ENCODE measurements around the gene GALNT14.

DNA sequence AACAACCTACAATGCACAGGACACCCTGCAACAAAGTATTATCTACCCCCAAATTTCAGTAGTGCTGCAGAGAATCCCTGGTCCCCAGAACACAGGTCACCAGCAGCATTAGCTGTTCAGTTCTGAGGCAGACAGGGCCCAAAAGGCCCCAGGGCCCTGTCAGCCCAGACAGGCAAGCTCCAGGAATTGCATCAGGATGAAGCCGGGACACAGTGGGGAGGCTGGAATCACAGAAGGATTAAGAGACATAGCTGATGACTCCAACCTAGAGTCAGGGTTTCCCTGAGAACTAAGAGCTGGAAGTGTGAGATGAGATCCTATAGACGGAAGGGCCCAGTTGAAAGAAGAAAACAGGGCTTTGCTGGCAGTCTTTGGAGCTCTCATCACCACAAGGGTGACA, 148.1 kb downstream of the GALNT14 start:
- TF ChIP-seq, protein P1, sequence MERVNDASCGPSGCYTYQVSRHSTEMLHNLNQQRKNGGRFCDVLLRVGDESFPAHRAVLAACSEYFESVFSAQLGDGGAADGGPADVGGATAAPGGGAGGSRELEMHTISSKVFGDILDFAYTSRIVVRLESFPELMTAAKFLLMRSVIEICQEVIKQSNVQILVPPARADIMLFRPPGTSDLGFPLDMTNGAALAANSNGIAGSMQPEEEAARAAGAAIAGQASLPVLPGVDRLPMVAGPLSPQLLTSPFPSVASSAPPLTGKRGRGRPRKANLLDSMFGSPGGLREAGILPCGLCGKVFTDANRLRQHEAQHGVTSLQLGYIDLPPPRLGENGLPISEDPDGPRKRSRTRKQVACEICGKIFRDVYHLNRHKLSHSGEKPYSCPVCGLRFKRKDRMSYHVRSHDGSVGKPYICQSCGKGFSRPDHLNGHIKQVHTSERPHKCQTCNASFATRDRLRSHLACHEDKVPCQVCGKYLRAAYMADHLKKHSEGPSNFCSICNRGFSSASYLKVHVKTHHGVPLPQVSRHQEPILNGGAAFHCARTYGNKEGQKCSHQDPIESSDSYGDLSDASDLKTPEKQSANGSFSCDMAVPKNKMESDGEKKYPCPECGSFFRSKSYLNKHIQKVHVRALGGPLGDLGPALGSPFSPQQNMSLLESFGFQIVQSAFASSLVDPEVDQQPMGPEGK (CRISPR knock-in tag; IDR thresholded peaks at IDR 0.05; ENCODE audit: borderline replicate concordance): no peak
- no peak for TF ChIP-seq SNAI2 (CRISPR knock-in tag; IDR thresholded peaks at IDR 0.05)
- no peak for TF ChIP-seq ZNF8 (CRISPR knock-in tag; IDR thresholded peaks at IDR 0.05)
- no peak for TF ChIP-seq RARB (CRISPR knock-in tag; IDR thresholded peaks at IDR 0.05)
- TF ChIP-seq BACH2 (CRISPR knock-in tag; IDR thresholded peaks at IDR 0.05; ENCODE audit: borderline replicate concordance): no peak
- TF ChIP-seq, protein P2, sequence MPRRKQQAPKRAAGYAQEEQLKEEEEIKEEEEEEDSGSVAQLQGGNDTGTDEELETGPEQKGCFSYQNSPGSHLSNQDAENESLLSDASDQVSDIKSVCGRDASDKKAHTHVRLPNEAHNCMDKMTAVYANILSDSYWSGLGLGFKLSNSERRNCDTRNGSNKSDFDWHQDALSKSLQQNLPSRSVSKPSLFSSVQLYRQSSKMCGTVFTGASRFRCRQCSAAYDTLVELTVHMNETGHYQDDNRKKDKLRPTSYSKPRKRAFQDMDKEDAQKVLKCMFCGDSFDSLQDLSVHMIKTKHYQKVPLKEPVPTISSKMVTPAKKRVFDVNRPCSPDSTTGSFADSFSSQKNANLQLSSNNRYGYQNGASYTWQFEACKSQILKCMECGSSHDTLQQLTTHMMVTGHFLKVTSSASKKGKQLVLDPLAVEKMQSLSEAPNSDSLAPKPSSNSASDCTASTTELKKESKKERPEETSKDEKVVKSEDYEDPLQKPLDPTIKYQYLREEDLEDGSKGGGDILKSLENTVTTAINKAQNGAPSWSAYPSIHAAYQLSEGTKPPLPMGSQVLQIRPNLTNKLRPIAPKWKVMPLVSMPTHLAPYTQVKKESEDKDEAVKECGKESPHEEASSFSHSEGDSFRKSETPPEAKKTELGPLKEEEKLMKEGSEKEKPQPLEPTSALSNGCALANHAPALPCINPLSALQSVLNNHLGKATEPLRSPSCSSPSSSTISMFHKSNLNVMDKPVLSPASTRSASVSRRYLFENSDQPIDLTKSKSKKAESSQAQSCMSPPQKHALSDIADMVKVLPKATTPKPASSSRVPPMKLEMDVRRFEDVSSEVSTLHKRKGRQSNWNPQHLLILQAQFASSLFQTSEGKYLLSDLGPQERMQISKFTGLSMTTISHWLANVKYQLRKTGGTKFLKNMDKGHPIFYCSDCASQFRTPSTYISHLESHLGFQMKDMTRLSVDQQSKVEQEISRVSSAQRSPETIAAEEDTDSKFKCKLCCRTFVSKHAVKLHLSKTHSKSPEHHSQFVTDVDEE (CRISPR knock-in tag; IDR thresholded peaks at IDR 0.05): no peak
- TF ChIP-seq ARNTL (CRISPR knock-in tag; IDR thresholded peaks at IDR 0.05; ENCODE audit: borderline replicate concordance, low read depth): no peak
- TF ChIP-seq ZNF565 (CRISPR knock-in tag; conservative IDR thresholded peaks at IDR 0.05; ENCODE audit: low read depth): no peak
- no peak for TF ChIP-seq PPARA (CRISPR knock-in tag; IDR thresholded peaks at IDR 0.05; ENCODE audit: borderline replicate concordance)
- TF ChIP-seq TOX (CRISPR knock-in tag; IDR thresholded peaks at IDR 0.05; ENCODE audit: borderline replicate concordance): no peak
- no peak for TF ChIP-seq POU6F1 (CRISPR knock-in tag; IDR thresholded peaks at IDR 0.05; ENCODE audit: borderline replicate concordance, low read depth)
- no peak for TF ChIP-seq ZFP3 (CRISPR knock-in tag; IDR thresholded peaks at IDR 0.05)
- no peak for TF ChIP-seq ESRRG (CRISPR knock-in tag; IDR thresholded peaks at IDR 0.05)
- TF ChIP-seq, protein P3, sequence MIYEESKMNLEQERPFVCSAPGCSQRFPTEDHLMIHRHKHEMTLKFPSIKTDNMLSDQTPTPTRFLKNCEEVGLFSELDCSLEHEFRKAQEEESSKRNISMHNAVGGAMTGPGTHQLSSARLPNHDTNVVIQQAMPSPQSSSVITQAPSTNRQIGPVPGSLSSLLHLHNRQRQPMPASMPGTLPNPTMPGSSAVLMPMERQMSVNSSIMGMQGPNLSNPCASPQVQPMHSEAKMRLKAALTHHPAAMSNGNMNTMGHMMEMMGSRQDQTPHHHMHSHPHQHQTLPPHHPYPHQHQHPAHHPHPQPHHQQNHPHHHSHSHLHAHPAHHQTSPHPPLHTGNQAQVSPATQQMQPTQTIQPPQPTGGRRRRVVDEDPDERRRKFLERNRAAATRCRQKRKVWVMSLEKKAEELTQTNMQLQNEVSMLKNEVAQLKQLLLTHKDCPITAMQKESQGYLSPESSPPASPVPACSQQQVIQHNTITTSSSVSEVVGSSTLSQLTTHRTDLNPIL (CRISPR knock-in tag; IDR thresholded peaks at IDR 0.05; ENCODE audit: low read depth): no peak
